GM18517 (cell line): ENCODE results near the gene RTF2.

Experiments
- ATAC-seq: cut with Tn5 transposase; IDR thresholded peaks from one replicate; pipeline ENCODE4 v1.9.1; 2021; ENCODE audit warnings: mild to moderate bottlenecking, moderate library complexity; ENCODE audit not compliant: unreplicated experiment

The RTF2 gene

DNA sequence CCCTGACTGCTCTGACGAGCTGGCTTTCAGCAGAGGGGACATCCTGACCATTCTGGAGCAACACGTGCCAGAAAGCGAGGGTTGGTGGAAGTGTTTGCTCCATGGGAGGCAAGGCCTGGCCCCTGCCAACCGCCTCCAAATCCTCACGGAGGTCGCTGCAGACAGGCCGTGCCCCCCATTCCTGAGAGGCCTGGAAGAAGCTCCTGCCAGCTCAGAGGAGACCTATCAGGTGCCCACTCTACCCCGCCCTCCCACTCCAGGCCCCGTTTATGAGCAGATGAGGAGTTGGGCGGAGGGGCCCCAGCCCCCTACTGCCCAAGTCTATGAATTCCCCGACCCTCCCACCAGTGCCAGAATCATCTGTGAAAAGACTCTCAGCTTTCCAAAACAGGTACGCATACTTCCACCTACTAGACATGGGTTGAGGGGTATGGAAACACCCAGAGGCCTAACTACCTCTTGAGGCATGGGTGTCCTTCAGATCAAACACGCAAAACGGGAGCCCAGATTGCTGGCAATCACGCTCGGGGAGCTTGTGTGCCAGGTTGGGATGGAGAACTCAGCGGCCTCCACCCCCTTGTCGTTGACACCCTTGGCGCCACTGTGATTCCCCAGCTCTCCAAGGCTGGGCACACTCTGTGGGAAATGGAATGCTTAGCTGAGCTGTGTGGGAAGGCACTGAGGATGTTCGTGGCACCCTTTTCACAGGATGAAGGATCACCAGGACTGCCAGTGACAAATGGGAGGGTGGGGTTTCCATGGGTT lies 31.0 kb upstream of the RTF2 start:
- no peak for ATAC-seq

GRCh38 chr20:56438284-56438683 lies 30.1 kb upstream of the RTF2 start:
- no peak for ATAC-seq

GRCh38 chr20:56439771-56440291 lies 28.6 kb upstream of the RTF2 start:
- no peak for ATAC-seq

- ATAC-seq = peak; percentile 71
Observed at GRCh38 chr20:56440346-56441007, 27.9 kb upstream of the RTF2 start.

DNA sequence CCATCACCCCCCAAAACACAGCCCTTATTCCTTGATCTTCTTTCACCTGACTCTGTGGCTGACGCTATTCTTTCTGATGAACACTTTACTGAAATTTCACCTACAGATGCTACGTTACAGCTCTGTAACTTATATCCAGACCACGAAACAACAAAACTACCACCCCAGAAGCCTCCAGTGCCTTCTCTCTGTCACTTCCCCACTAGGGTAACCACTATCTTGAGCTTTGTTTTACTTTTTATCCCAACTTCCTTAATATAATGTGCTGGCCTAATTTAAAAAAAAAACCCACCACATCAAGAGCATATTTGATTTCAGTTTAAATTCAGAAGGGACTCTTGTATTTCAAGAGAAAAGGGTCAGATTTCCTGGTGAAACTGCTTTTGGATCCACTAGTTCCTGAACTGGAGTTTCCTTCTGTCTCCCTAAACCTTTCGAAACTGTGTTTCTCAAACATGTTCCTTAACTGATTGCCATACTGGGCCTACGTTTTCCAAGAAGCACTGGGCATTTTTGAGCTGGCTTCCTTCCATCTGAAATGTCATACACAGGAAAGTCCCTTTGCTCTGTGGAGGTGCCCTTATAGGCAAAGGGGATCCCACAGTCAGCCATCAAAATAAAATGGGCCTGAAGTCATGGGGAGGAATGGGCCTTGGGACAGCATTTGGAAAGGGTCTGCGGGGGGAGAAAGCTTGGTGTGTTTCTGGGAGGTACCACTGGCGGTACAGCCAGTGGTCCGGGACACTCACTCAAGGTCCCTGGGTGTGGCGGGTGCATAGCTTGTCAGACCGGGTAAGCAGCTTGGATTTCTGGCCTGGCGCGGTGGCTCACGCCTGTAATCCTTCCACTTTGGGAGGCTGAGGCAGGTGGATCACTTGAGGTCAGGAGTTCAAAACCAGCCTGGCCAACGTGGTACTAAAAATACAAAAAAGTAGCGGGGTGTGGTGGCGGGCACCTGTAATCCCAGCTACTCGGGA lies 25.8 kb upstream of the RTF2 start:
- ATAC-seq = no peak

DNA sequence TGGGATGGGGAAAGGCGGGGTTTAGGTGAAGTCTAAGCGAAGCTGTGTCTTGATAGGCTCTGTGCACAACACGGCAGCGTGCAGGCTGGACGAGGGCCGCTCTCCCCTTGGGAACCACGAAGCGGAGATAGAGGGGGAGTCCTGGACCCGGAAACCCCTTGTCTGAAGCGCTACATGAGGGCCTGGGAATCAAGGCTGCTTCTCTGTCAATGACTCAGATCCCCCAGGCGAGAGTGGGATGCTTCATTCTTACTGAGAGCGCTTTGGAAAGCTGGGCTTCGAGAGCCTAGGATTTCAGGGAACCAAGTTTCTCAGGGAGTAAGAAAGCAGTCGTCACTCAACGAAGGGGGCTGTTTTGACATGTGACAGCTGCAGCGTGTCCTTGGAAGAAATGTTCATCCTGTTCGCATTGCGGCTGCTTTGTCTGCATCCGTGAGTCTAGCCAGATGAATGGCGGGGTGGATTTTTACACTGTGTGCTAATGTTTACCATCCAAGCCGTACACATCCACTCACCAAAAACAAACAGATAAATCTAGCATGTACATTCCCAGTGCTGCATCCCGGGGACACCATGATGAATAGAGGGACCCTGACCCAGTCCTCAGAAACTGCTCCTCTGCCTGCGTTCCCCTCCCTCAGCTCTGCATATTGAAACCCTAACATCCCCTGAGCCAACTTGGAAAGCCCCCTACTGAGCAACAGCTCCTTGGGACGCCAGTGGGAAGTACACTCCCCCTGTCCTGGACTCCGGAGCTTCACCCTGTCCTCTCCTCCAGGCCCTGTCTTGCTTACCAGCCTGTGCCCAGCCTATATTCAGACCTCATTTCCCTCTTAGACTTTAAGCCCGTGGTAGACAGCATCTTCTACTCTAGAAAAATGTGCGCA lies 24.5 kb upstream of the RTF2 start:
- no peak for ATAC-seq

DNA sequence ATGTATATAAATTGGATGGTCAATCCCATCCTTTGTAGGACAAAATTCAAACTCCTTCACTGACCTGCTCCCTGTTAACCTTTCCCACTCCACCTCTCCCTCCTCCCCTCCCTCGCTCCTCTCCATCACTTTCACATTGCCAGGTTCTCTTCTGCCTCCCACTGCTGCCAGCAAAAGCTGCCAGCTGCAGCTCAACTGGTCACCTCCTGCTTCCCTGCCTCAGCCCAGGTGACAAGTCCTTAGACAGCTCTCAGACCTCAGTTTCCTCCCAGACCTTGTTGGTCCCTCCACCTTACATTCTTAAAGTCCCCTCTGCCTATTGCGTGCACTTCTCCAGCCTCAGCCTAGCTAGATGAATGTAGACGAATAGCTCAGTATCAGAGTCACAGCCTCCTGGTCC lies 23.3 kb upstream of the RTF2 start:
- ATAC-seq = no peak

DNA sequence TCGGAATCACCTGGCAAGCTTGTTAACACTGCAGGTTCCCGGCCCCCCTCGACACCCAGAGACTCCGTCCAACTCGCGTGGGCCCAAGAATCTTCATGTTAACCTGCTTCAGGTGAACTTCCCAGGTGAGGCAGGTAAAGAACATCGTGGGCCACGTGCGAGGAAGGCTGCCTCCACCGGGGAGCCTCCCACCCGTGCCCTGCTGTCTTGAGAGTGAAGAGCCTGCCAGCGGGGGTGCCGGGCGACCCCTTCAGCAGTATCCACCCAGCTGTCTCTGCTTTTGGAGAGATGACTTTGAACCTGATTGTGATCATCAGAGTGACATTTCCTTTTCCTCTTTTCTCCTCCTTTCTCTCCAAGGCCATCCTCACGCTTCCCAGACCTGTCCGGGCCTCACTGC lies 22.9 kb upstream of the RTF2 start:
- ATAC-seq = no peak

DNA sequence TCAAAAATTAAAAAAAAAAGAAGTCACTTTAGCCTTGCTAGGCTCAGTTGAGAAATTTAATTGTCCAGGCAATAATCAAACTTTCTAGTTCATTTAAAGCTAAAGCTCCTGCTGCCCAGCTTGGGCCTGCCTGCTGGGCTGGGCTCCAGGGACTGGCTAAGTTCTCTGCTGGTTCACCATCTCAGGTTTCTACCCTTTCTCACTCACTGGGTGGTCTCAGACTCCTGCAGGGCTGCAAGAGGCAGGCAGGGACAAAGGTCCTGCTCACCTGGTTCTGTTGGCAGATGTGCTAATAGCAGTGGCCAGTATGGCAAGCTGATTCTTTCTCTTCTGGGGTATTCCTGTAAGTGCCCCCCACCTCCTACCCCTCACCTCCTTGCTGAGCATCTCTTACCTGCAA lies 21.2 kb upstream of the RTF2 start:
- ATAC-seq = no peak

DNA sequence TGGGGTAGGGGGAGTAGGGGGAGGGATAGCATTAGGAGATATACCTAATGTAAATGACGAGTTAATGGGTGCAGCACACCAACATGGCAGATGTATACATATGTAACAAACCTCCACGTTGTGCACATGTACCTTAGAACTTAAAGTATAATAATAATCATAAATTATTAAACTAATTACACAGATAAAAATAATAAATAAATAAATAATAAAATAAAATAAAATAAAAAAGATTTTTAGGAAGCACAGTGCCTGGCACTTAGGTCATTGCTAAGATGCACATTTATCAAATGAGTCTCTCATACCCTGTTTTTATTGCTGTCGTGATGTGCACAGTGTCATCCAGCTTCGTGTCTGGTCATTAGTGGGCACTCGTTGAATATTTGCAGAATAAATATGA lies 19.0 kb upstream of the RTF2 start:
- no peak for ATAC-seq

GRCh38 chr20:56451056-56451765 lies 17.2 kb upstream of the RTF2 start:
- ATAC-seq = no peak

DNA sequence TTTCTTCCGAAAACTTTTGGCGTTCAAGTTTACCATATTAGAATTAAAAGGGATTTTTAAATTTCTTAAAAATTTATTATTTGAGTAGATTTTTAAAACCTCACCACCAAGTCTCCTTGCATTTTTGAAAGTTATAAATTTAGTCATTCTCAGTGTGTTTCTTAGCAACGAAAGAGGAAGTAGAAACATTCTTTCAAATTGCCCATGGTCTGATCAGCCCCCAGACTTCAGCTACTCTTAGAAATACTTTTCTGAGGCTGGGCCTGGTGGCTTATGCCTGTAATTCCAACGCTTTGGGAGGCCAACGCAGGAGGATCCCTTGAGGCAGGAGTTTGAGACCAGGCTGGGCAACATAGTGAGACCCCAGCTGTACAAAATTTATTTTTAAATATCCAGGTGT lies 15.1 kb upstream of the RTF2 start:
- peak; percentile 70 for ATAC-seq

- ATAC-seq = peak; percentile 91
Observed at GRCh38 chr20:56454754-56455153, 13.7 kb upstream of the RTF2 start.

DNA sequence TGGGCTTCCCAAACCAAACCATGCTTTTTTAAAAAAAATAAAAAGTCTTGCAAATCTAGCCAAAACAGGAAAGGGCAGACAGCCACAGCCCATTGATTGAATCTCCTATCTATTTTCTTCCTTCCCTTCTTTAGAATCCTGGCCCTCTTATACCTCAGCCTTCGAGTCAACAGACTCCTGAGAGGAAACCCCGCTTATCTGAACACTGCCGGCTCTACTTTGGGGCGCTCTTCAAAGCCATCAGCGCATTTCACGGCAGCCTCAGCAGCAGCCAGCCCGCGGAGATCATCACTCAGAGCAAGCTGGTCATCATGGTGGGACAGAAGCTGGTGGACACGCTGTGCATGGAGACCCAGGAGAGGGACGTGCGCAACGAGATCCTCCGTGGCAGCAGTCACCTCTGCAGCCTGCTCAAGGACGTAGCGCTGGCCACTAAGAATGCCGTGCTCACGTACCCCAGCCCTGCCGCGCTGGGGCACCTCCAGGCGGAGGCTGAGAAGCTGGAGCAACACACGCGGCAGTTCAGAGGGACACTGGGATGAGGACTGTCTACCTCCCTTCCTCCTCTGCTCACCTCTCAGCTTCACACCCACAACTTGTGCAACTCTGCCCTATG lies 10.1 kb upstream of the RTF2 start:
- no peak for ATAC-seq

- ATAC-seq = no peak
Observed at GRCh38 chr20:56460459-56460858, 8.0 kb upstream of the RTF2 start.

GRCh38 chr20:56461576-56461975 lies 6.9 kb upstream of the RTF2 start:
- no peak for ATAC-seq

- no peak for ATAC-seq
Observed at GRCh38 chr20:56463428-56463827, 5.0 kb upstream of the RTF2 start.

DNA sequence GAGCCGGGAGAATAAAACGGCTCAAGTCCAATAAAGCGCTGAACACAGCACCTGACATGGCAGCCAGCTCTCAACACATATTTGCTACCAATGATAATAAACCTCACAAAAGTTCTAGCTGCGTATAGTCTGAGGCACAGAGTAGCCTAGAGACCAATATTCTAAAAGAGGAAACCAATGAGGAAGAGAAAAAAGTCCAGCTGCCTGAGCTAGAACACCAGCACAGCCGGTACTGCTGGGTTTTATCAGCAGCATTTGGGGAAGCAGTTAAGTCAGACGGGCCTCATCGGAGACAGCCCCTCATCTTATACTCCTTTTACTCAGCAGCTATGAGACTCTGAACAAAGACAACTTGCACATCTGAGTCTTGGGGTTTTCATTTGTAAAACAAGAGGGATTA lies 2.4 kb upstream of the RTF2 start:
- ATAC-seq = no peak

DNA sequence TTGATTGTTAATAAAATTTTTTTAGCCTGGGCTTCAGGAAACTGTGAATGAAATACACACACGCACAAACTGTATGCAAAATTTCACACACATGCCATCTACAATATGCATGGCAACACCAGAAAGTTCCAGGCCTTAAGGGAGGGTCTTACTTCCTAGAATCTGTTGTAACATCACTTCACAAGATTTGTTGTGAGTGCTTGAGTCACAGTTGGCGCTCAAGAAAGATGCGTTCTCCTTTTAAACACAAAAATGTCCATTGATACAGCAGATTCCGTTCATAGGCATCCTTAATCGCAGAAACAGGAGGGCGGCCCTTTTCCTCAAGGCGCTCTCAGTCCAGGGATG lies 485 bp upstream of the RTF2 start:
- ATAC-seq = no peak
